GM15510 (cell line): ENCODE data around the gene HINT1.
A peak's percentile ranks its signal among the peaks of the same experiment; 100 is the strongest.

Experiments used
- POLR2A ChIP-seq: IDR thresholded peaks from 3 replicates; pipeline ENCODE4 v1.6.1; 2011; ENCODE audit warnings: borderline replicate concordance; ENCODE audit not compliant: insufficient read length; ENCODE audit errors: extremely low read depth

Gene HINT1

DNA sequence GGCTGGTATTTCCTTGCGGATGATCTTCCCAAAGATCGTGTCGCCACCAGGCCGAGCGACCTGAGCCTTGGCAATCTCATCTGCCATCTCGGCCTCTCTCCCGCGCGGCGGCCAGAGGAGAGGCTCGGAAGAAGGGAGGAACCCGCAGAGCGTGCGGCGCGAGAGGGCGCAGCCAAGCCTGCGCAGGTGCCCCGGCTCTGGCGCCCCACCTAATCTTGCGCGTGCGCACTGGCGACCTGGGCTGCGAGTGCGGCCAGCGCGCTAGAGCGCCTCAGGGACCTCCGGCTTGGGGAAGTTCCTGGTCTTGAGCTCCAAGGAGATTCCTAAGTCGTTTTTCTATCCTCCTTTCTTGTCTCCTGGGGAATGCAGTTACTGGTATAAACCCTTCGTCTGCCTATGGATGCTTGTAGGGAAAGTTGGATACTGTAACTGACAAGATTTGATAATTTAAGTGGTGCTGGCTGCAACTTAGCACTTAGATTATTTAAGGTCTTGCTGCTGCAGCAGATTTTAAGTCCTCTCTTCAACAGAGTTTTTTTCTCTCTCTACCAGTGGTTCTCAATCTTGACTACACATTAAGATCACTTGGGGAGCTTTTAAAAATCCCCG, at the start of gene HINT1:
HINT1 (minus strand) TSS at position 138 of the 609 bp plus-strand sequence; CDS start at position 87, 51 bp downstream.
- TF ChIP-seq POLR2A = peak; percentile 90

DNA sequence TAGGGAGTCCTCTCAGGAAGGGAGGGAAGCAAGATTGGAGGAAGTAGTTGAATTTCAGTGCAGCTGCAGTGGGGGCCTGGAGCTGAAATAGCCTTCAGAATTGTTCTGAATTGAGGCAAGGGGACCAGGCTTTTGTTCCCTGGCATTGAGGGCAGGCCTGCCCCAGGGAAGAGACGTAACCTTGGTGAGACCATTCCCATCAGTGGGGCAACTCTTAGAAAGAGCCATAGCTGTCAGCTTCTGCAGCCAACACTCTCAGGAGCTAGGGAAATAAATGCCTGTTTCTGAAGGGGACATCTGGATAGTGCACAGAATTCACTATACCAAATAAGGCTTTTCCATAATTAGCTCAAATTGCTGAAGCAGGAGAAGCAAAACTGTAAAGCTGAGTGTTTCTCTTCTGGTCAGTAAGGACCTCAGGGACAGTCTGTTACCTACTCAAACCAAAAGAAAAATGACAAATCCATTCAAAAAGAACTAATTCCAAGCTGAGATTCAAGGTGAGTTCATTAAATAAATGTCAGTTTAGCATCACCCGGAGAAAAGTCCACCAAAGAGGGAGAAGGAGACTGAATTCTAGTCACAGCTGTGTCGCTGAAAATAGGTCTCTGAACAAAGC, 49.7 kb upstream of the HINT1 start:
- no peak for TF ChIP-seq POLR2A

GRCh38 chr5:131212471-131213021, 47.5 kb upstream of the HINT1 start:
- TF ChIP-seq POLR2A = no peak

DNA sequence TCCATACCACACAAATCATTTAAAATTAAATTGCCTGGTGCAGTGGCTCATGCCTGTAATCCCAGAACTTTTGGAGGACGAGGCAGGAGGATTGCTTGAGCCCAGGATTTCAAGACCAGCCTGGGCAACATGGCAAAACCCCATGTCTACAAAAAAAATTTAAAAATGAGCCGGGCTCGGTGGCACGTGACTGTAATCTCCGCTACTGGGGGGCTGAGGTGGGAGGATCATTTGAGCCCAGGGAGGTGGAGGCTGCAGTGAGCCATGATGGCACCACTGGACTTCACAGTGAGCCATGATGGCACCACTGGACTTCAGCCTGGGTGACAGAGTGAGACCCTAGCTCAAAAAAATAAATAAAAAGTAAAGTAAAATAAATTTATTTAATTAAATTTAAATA, 46.6 kb upstream of the HINT1 start:
- no peak for TF ChIP-seq POLR2A

GRCh38 chr5:131210151-131210510, 45.1 kb upstream of the HINT1 start:
- TF ChIP-seq POLR2A = no peak

DNA sequence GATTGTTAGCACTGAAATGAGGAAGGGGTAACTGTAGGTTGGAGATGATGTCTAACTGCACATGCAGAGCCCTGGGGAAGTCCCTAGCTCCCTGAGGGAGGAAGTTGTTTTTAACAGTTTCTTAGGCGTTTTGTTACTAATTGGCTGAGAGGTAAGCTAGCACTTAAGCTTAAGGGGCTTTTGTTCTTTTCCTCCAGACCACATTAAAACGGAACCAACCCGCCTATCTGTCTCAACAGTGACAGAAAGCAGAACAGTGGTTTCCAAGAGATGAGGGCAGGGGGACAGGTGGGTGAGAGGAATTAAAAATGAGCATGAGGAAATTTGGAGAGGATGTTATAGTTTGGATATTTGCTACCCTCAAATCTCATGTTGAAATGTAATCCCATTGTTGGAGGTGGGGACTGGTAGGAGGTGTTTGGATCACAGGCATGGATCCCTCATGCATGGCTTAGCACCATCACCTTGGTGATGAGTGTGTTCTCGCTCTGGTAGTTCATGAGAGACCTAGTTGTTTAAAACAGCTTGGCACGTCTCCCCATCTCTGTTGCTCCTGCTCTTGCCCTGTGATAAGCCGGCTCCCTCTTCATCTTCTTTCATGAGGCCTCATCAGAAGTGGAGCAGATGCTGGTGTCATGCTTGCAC, 44.6 kb upstream of the HINT1 start:
- TF ChIP-seq POLR2A = no peak

DNA sequence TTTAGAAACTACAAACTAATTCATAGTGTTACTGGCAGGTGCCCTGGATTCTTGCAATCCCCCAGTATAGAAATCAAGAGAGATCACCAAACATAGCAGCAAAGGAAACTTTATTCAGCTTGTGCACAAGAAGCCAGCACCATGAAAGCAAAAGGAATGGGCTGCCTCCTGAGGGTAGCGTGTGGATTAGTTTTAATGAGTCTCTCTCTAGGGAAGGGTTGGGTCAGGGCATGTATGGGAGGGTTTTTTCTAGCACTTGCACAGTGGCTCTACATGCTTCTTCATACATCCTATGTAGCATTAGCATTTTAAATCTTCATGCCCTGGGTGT, 44.1 kb upstream of the HINT1 start:
- no peak for TF ChIP-seq POLR2A

- no peak for TF ChIP-seq POLR2A
Observed at GRCh38 chr5:131206772-131207171, 41.7 kb upstream of the HINT1 start.

DNA sequence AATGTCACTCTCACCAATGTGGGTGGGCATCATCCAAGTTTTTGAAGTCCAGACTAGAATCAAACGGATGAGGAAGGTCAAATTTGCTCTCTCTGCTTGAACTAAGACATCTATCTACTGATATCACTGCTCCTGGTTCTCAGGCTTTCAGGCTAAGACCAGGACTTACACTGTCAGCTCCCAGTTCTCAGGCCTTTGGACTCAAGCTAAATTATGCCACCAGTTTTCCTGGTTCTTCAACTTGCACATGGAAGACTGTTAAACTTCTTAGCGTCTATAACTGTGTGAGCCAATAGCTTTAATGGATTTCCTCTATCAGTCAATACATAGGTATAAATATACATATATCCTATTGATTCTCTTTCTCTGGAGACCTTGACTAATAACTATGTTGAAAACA, 41.0 kb upstream of the HINT1 start:
- TF ChIP-seq POLR2A = no peak

- no peak for TF ChIP-seq POLR2A
Observed at GRCh38 chr5:131204964-131205363, 39.9 kb upstream of the HINT1 start.

GRCh38 chr5:131200560-131200959, 35.5 kb upstream of the HINT1 start:
- no peak for TF ChIP-seq POLR2A

DNA sequence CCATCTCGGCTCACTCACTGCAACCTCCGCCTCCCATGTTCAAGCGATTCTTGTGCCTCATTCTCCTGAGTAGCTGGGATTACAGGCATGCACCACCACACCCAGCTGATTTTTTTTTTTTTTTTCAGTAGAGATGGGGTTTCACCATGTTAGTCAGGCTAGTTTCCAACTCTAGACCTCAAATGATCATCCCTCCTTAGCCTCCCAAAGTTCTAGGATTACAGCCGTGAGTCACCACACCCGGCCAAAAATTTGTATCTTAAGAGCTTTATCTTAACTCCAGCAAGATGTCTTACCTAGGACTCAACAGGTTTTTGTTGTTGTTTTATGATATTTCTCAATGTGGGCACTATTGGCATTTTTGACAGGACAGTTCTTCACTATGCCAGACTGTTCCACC, 33.6 kb upstream of the HINT1 start:
- no peak for TF ChIP-seq POLR2A

DNA sequence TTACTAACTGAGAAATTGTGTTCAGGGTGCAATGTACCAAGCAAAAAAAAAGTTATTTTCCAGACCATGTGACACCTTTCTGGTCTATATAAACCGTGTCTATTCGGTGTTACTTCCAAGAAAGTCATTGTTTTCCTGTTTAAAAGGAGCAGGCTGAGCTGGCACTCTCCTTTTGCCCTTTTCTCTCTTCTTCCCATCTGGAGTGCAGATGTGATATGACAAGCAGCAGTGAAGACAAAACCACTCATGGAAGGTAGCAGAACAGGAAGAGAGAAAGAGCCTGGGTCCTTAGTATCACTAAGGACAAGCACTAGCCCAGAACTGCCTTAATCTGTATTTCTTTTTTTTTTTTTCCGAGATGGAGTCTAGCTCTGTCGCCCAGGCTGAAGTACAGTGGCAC, 31.3 kb upstream of the HINT1 start:
- TF ChIP-seq POLR2A = no peak

GRCh38 chr5:131195696-131196095, 30.6 kb upstream of the HINT1 start:
- TF ChIP-seq POLR2A = no peak

DNA sequence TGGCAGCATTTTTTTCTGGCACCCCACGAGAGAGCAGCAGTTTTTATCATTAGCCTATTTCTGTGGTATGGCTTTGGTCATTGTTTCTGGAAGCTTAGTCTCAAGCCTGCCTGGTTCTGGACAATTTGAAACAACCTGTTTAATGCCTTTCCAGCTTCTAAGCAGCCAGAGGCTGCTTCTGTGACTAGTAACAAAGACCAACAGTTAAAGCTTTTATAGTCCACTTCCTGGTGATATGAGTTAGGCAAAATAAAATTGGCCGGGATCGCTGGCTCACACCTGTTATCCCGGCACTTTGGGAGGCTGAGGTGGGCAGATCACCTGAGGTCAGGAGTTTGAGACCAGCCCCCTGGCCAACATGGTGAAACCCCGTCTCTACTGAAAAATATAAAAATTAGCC, 29.7 kb upstream of the HINT1 start:
- no peak for TF ChIP-seq POLR2A

DNA sequence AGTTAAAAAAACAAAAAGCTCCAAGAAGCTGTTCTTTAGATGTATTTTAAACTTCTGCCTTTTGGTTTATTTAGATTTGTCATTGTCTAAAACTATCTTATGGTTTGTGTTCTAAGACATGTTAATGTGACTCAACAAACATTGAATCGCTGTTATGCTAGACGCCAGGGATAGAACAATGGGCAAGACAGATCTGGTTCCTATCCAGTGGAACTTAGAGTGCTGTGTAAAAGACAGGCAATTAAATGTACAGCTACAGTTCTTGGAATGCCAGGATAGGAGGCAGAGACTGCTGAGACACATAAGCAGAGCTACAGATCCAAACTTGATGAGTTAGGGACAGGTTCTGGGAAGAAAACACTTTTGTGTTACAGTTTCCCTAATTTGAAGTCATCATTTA, 28.1 kb upstream of the HINT1 start:
- TF ChIP-seq POLR2A = no peak
